CD14-positive monocyte (primary cell): ENCODE measurements around the gene RHOV. TPM values are rescaled to one million over a fixed set of nuclear protein-coding genes. Genes with fewer than 3 reads are reported as not detected.
A peak's percentile ranks its signal among the peaks of the same experiment; 100 is the strongest.

Experiments used
- DNase-seq, 3 donors: peaks; one replicate each; pipeline ENCODE4 v3.0.0-alpha.2; 2011 to 2022
- H2AFZ ChIP-seq: 2 replicates; pipeline ENCODE4 v1.6.0; 2012; ENCODE audit warnings: mild to moderate bottlenecking, low read depth, low read length, inconsistent platforms; ENCODE audit not compliant: insufficient read depth, poor library complexity, severe bottlenecking
- H3K27ac ChIP-seq, 2 donors: 1 replicate in 1 of 2; 2 replicates in 1 of 2; pipeline ENCODE4 v1.5.1; 2012 to 2013; ENCODE audit warnings: low read length in 2 of 2, control low read depth in 1 of 2, inconsistent platforms in 1 of 2, low read depth in 1 of 2, mild to moderate bottlenecking in 1 of 2
- H3K27me3 ChIP-seq, 2 donors: one replicate each; pipeline versions ENCODE4 v1.6.0 to v1.6.1; 2011 to 2013; ENCODE audit warnings: low read length in 2 of 2; ENCODE audit not compliant: control insufficient read depth in 2 of 2, insufficient read depth in 2 of 2
- H3K36me3 ChIP-seq, 2 donors: replicated peaks in 1 of 2; 1 replicate in 1 of 2; 2 replicates in 1 of 2; pipeline versions ENCODE4 v1.5.1 to v1.6.1; 2012 to 2013; ENCODE audit warnings: low read length in 2 of 2, control low read depth in 1 of 2, inconsistent platforms in 1 of 2, mild to moderate bottlenecking in 1 of 2; ENCODE audit not compliant: insufficient read depth in 2 of 2, control insufficient read depth in 1 of 2
- H3K4me1 ChIP-seq, 2 donors: 1 replicate in 1 of 2; 2 replicates in 1 of 2; pipeline versions ENCODE4 v1.5.1 to v1.6.1; 2012 to 2013; ENCODE audit warnings: low read length in 2 of 2, control low read depth in 1 of 2, inconsistent platforms in 1 of 2, mild to moderate bottlenecking in 1 of 2, moderate library complexity in 1 of 2; ENCODE audit not compliant: insufficient read depth in 2 of 2, control insufficient read depth in 1 of 2
- H3K4me2 ChIP-seq: replicated peaks from 2 replicates; pipeline ENCODE3; 2012; ENCODE audit warnings: low read length, moderate library complexity, mild to moderate bottlenecking; ENCODE audit not compliant: poor library complexity, severe bottlenecking; ENCODE audit errors: extremely low read depth
- H3K4me3 ChIP-seq, 3 experiments: fragments of 200-600 bp in 1 of 3; sonication (generic) in 1 of 3; replicated peaks in 1 of 3; 1 replicate in 2 of 3; 2 replicates in 1 of 3; pipeline ENCODE4 v1.5.1; 2011 to 2013; ENCODE audit warnings: low read length in 3 of 3, mild to moderate bottlenecking in 3 of 3, control low read depth in 2 of 3, low read depth in 2 of 3, inconsistent platforms in 1 of 3, moderate library complexity in 1 of 3
- H3K79me2 ChIP-seq: 2 replicates; pipeline ENCODE4 v1.6.0; 2012; ENCODE audit warnings: mild to moderate bottlenecking, control low read depth, inconsistent platforms, low read length, moderate library complexity; ENCODE audit not compliant: insufficient read depth
- H3K9ac ChIP-seq: 2 replicates; pipeline ENCODE4 v1.6.0; 2017; ENCODE audit warnings: low read length, mild to moderate bottlenecking; ENCODE audit not compliant: insufficient read depth, poor library complexity, severe bottlenecking
- H3K9me3 ChIP-seq, 2 donors: replicated peaks in 1 of 2; 1 replicate in 1 of 2; 2 replicates in 1 of 2; pipeline versions ENCODE4 v1.5.1 to v1.6.1; 2012 to 2013; ENCODE audit warnings: low read length in 2 of 2, control low read depth in 1 of 2; ENCODE audit not compliant: control insufficient read depth in 1 of 2, insufficient read depth in 1 of 2
- H4K20me1 ChIP-seq: 2 replicates; pipeline ENCODE4 v1.6.0; 2012; ENCODE audit warnings: mild to moderate bottlenecking, low read length, control low read depth, moderate library complexity; ENCODE audit not compliant: insufficient read depth
- H3K27ac Mint-ChIP-seq, 7 donors: one replicate each; pipeline ENCODE4 v1.8.0; 2020; ENCODE audit warnings: mild to moderate bottlenecking in 7 of 7, mixed read lengths in 7 of 7, moderate library complexity in 6 of 7, inconsistent platforms in 2 of 7
- H3K27me3 Mint-ChIP-seq, 3 donors: one replicate each; pipeline ENCODE4 v1.8.0; 2021 to 2022; ENCODE audit warnings: low read depth in 3 of 3, mild to moderate bottlenecking in 3 of 3, mixed read lengths in 3 of 3, moderate library complexity in 3 of 3, inconsistent platforms in 1 of 3
- H3K36me3 Mint-ChIP-seq, 2 donors: one replicate each; pipeline ENCODE4 v1.8.0; 2020; ENCODE audit warnings: mixed read lengths in 2 of 2, inconsistent platforms in 1 of 2, mild to moderate bottlenecking in 1 of 2
- H3K4me1 Mint-ChIP-seq: one replicate; pipeline ENCODE4 v1.8.0; 2020; ENCODE audit warnings: mild to moderate bottlenecking, mixed read lengths
- H3K4me3 Mint-ChIP-seq, 2 donors: one replicate each; pipeline ENCODE4 v1.8.0; 2020; ENCODE audit warnings: mild to moderate bottlenecking in 2 of 2, mixed read lengths in 2 of 2, moderate library complexity in 1 of 2
- H3K9me3 Mint-ChIP-seq, 7 donors: one replicate each; pipeline ENCODE4 v1.8.0; 2020 to 2022; ENCODE audit warnings: mixed read lengths in 7 of 7, mild to moderate bottlenecking in 6 of 7, moderate library complexity in 6 of 7, inconsistent platforms in 2 of 7
- WGBS: methylation state at CpG from one replicate; pipeline ENCODE4 v1.1.5; 2013; ENCODE audit warnings: missing lambda C conversion rate; ENCODE audit not compliant: insufficient coverage; 5-methylcytosine and 5-hydroxymethylcytosine counted together
- intact Hi-C, 2 donors: fragments of 100-400 bp; cut with micrococcal nuclease; formaldehyde crosslinking; loops; one replicate each; pipeline versions ENCODE4 v1.15.0 to v1.15.1; 2023
- polyA plus RNA-seq, 3 donors: library from polyadenylated mRNA; depleted of rRNA in 1 of 3; unstranded in 2 of 3; stranded (reverse) in 1 of 3; fragments of 300-500 nt in 2 of 3; fragments of >200 nt in 1 of 3; fragmentation: Illumina TruSeq in 2 of 3; gene quantifications; 1 replicate in 2 of 3; 2 replicates in 1 of 3; pipeline ENCODE4 v1.2.3, GENCODE V29; 2012 to 2021
- TF ChIP-seq, protein P1 (sequence below): fragments of 200-600 bp; IDR thresholded peaks from one replicate; pipeline ENCODE4 v1.8.0; 2022; ENCODE audit warnings: antibody characterized with exemption, mild to moderate bottlenecking

RHOV gene
- polyA plus RNA-seq, 3 donors = 0.08 TPM; not detected in 2

DNA sequence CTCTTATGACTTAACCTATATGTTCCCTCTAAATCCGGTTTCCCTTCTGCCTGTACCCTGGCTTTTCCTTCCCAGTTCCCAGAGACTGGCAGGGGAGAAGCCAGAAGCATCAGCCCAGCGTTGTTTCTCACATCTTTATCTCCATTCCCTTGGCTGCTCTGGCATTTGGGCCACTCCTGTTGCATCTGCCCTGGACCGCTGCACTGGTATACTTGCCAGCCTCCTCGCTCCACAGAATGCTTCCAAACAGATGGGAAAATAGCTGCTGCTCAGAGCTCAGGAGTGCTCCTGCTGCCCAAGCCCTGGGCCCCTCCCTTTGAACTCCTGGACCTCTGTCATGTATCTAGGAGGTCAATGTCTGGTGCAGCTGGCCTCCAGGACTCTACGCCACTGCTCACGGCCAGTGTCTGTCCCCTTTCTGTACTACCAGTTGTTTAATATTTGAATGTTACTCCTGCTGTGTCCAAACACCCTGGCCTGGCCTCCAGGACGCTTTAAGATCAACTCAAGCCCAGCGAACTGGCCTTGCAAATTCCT is 23.4 kb downstream of the RHOV start:
- 100% methylated on average over 4 of the region's 8 CpGs for WGBS
- no peaks in the 10 kb centered on the region for H3K9me3 ChIP-seq
- no peak overlapping the region for H3K9ac ChIP-seq
- Mint-ChIP-seq H3K27me3 (peaks cover 2 to 5% (median 3%) of the 10 kb centered on the region in 3 donors), H3K36me3 (peaks cover 44 to 58% of the 10 kb centered on the region in 2 donors), H3K4me1 (peaks cover 27% of the 10 kb centered on the region), H3K4me3 (no peak overlapping the region), H3K9me3 (no peaks in the 10 kb centered on the region), H3K27ac (peak overlapping the region in 2 of 7 donors; percentile 17 to 57)
- H3K4me1 ChIP-seq = peaks cover 27 to 29% of the 10 kb centered on the region in 2 donors
- H3K4me2 ChIP-seq = no peak overlapping the region
- no peak overlapping the region for H3K27ac ChIP-seq
- H3K4me3 ChIP-seq = no peak overlapping the region
- peaks cover 15% of the 10 kb centered on the region for H4K20me1 ChIP-seq
- peaks cover 35 to 43% of the 10 kb centered on the region in 2 donors for H3K36me3 ChIP-seq
- H3K79me2 ChIP-seq = peaks cover 8% of the 10 kb centered on the region
- H3K27me3 ChIP-seq = no peaks in the 10 kb centered on the region
- H2AFZ ChIP-seq = no peak overlapping the region
- TF ChIP-seq, protein P1, sequence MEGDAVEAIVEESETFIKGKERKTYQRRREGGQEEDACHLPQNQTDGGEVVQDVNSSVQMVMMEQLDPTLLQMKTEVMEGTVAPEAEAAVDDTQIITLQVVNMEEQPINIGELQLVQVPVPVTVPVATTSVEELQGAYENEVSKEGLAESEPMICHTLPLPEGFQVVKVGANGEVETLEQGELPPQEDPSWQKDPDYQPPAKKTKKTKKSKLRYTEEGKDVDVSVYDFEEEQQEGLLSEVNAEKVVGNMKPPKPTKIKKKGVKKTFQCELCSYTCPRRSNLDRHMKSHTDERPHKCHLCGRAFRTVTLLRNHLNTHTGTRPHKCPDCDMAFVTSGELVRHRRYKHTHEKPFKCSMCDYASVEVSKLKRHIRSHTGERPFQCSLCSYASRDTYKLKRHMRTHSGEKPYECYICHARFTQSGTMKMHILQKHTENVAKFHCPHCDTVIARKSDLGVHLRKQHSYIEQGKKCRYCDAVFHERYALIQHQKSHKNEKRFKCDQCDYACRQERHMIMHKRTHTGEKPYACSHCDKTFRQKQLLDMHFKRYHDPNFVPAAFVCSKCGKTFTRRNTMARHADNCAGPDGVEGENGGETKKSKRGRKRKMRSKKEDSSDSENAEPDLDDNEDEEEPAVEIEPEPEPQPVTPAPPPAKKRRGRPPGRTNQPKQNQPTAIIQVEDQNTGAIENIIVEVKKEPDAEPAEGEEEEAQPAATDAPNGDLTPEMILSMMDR = no peak
- DNase-seq = no peak
- intact Hi-C loops = no loop called here

DNA sequence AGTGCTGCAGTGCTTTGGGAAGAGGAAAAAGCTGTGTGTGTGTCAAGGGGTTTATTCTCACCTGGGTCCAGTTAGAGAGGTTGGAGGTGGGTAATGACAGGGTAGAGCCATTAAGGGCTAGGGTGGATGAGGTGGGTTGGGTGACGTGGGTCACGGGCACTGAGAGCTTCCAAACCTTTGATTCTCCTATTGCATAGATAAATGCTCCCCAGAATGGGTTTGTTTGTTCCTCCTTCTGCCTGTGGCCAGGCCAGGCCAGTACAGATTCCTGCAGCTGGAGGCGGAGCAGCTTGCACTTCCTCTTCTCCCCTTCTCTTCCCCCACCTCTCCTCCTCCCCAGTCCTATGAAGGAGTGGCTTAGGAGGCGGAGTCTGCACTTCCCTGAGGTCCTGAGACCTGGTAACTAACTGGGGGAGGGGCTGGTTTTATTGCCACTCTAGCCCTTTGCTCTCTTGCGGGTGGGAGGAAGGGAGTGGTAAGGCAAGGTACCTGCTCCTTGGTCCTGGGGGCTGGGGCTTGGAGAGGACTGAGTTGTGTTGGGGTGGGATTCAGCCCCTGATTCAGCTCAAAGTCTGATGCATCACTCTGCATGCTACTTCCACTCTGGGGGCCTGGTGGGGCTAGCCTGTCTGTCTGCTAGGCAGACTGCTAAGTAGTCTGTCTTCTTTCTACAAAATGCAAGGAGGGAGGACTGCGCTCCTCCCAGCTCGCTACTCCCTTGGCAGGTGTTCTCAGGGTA is 26.6 kb downstream of the RHOV start:
- peak overlapping the region; percentile 83 to 96 (median 94) for H3K27ac Mint-ChIP-seq
- H3K9ac ChIP-seq = peak overlapping the region; percentile 48
- peak overlapping the region; percentile 99 for H3K4me2 ChIP-seq
- WGBS = 42% methylated on average over 2 of the region's 7 CpGs
- peak overlapping the region; percentile 69 for H2AFZ ChIP-seq
- peaks cover 0 to 6% (median 2%) of the 10 kb centered on the region in 7 donors for H3K9me3 Mint-ChIP-seq
- TF ChIP-seq, protein P1 = no peak
- H3K27me3 ChIP-seq = peaks cover 6 to 10% of the 10 kb centered on the region in 2 donors
- peak overlapping the region in 2 of 3 experiments; percentile 23 to 94 for H3K4me3 ChIP-seq
- H3K4me1 ChIP-seq = peaks cover 40 to 51% of the 10 kb centered on the region in 2 donors
- H3K4me3 Mint-ChIP-seq = peak overlapping the region; percentile 70 to 99
- H3K9me3 ChIP-seq = peaks cover 0 to 2% of the 10 kb centered on the region in 2 donors
- peak; percentile 86 to 91 (median 86) for DNase-seq
- H3K27me3 Mint-ChIP-seq = peaks cover 12 to 28% (median 18%) of the 10 kb centered on the region in 3 donors
- peaks cover 8% of the 10 kb centered on the region for H3K79me2 ChIP-seq
- peaks cover 40% of the 10 kb centered on the region for H3K4me1 Mint-ChIP-seq
- intact Hi-C loops = no loop called here
- peaks cover 7 to 11% of the 10 kb centered on the region in 2 donors for H3K36me3 ChIP-seq
- peaks cover 8% of the 10 kb centered on the region for H4K20me1 ChIP-seq
- H3K36me3 Mint-ChIP-seq = peaks cover 26 to 31% of the 10 kb centered on the region in 2 donors
- peak overlapping the region; percentile 77 to 83 for H3K27ac ChIP-seq
